RCC 7860 (cell line): ENCODE data around the gene NRG3.

ENCODE experiments used
- DNase-seq: peaks from one replicate; pipeline ENCODE4 v3.0.0-alpha.2; 2015; ENCODE audit warnings: low spot score
- FAIRE-seq: peaks from 2 replicates; lab custom pipeline; 2012; peaks lifted over from hg19 to GRCh38; lab: Jason Lieb, UNC

NRG3 gene

DNA sequence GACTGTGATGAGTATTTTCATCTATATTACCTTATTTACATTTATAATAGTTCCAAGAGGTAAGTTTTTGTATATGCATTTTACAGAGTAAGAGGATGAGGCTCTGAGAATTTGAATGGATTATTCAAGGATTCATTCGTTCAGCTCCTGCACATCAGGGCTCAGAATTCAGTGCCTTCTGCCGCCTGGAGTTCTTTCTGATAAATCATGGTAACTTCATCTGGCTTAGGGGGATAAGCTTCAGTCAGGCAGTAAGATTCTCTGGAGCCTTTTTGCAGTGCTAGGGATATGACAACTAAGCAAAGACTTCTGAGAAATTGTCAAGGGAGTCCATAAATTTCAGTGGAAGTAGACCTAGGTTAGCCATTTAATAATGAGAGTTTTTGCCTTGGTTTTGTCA is 668.6 kb downstream of the NRG3 start:
- FAIRE-seq (no peak), DNase-seq (no peak)

DNA sequence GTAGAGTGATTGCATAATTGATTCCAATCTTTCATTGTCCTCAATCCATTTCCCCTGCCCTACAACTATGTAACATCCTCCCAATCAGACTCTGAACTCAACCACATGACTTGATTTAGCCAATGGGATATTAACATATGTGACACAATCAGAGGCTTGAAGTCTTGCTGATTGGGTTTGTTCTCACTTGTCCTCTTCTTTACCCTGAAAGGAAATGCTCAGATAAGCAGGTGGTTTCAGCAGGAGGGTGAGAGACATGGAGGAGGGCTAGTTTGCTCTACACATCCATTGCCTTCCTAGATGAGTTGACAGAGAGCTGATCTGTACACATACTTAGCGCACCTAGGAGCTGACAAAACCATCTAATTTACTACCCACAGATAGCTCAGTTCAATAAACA is 669.4 kb downstream of the NRG3 start:
- no peak for DNase-seq
- FAIRE-seq = no peak

DNA sequence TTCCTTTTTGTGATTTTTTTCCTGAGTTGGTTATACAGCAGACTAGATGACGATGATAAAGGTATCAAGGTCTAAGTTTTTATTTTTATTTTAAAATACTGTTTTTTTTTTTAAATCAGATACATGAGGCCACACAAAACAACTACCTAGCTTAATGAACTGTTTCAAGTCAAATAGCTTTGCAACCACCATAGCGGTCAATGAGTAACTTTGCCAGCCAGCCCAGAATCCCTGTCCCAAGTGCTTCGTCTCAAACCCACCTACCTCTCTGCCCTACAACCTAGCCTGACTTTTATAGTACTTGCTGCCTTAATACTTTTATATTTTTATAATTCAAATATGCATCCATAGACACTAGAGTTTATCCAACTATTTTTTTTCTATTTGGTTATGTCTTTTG is 676.5 kb downstream of the NRG3 start:
- DNase-seq = no peak
- peak; percentile 76 for FAIRE-seq

DNA sequence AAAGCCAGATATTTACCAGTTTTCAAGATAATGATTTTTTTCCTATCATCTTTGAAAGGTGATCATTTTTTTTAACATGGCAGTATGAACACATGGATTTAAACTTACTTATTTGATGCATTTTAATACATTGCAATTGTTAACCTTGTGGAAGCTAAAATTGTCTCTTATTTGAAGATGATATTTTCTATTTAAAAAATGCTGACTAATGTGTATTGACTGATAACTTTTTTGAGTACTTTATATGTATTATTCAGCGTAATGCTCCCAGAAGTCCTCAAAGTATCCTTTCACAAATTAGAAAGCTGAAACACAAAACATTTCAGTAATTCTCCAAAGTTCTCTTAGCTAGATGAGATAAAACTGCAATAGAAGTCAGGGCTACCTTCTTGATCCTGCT is 677.3 kb downstream of the NRG3 start:
- no peak for FAIRE-seq

DNA sequence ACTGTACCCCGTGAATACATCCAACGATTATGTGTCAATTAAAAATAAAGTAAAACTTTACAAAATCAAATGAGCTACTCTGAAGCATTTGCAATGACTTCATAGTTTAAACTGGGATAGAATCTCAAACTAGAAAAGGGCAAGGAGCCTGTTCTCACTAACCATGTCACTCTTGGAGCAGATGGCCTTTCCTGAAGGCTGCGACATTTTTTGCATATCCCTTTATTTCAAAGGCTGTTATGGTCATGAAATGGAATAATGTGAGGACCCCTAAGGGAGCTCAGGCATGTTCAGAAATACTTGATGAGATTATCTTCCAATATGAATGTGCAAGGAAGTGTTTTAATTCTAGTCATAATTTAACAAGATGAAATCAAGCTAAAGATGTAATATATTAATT is 679.4 kb downstream of the NRG3 start:
- FAIRE-seq (no peak), DNase-seq (no peak)

More for the DNA sequence above, 677.3 kb downstream of the NRG3 start:
- DNase-seq = no peak

DNA sequence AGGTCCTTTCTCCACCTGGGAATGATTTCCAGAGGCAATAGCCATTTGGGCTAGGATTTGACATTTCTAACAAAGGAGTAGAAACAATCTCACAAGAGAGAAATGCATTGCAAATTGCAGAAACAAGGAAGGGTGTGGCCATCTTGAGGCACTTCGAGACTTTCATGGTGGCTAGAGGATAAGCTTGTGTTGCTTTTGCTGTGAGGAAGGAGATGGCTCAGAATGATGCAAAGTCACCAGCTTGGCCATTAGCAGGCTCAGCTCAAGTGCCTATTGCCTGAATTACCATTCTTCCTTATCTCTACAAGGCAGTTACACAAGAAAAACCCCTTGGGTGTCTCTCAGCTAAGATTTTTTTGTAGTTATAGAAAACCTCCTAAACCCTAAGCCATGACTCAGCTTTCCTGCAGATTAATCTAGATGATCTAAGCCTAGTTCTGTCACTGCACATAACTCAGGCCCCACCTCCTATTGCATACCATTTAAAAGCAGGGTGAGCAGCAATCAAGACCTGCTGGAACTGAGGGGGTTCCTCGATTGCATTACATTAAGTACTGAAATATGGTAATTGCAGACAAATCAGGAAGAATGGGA is 683.1 kb downstream of the NRG3 start:
- DNase-seq = peak; percentile 34
- no peak for FAIRE-seq

DNA sequence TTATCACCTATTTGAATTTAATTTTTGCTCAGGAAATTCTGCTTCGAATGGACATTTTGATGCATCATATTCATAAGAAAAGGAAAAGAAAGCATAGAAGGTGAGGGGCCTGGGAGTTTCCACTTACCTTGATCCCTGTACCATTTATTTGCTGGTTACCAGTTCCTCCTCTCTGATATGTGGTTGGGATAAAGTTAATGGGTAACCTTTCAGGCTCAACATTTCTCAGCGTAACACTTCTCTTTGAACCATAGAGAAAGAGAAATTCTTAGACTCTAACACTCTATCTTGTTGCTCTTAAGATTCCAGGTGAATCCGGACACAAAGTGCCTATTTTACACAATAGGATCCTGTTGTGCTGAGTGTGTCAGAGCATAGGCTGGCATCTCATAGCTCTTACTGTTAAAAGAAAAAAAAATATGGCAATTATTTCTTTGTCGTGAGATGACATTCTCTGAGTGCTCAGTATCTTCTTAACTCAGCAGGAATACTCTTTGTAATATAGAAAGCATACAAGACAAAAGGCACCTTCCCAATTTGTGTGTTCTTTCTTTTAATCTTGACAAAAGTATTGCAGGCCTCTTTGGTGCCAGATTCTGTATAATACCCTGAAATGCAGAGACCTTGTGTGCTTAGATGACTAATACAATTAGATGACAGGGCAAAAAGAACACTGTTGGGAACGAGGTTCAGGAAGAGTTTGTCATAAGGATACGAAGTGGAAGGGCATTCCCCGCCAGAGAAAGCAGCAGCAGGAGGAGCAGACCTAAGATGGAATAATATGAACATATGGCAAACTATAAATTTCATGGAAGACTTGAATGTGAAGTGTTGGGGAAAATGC is 689.6 kb downstream of the NRG3 start:
- FAIRE-seq (peak; percentile 90), DNase-seq (peak; percentile 79)

DNA sequence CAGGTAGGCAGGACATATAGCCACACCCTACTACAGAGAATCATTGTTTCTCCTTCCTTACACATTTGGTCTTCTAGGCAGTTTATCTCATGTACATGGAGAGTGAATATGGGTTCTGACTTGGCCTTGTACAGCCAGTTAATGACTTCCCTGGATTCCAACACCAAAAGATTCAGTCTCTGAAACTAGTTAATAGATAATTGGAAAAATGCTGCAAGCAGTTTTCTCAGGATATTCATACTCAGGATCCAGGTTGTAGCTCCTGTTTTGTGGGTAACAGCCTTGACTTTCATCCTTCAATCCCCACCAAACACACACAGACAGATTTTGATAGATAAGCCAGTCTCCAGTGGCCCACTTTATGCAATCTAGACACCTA is 690.2 kb downstream of the NRG3 start:
- FAIRE-seq (no peak), DNase-seq (no peak)

DNA sequence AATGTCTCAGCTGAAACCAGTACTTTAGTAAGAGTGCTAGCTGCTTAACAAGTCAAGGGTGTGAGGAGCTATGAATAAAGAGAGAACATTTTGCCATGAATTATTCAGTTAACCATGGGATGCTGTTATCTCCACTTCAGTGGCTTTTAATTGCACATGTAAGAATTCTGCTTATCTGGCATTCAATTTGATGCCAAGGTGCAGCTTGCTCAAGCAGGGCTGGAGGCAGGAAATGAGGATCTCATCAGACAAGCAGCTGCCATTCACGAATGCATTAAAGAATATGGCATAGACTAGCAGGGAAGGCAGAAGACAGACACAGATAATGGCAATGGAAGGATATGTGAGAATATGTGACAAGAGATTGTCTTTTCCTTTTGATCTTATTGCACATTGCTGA is 697.8 kb downstream of the NRG3 start:
- DNase-seq (no peak), FAIRE-seq (no peak)

DNA sequence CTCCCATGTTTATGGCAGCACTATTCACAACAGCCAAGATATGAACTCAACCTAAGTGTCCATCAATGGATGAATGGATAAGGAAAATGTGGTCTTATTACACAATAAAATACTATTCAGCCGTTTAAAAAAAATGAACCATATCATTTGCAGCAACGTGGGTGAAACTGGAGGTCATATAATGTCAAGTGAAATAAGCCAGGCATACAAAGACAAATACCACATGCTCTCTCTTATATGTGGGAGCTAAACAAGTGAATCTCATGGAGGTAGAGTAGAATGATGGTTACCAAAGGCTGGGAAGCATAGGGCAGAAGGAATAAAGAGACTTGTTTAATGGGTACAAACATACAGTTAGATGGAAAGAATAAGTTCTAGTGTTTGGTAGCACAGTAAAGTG is 699.1 kb downstream of the NRG3 start:
- FAIRE-seq = no peak

DNA sequence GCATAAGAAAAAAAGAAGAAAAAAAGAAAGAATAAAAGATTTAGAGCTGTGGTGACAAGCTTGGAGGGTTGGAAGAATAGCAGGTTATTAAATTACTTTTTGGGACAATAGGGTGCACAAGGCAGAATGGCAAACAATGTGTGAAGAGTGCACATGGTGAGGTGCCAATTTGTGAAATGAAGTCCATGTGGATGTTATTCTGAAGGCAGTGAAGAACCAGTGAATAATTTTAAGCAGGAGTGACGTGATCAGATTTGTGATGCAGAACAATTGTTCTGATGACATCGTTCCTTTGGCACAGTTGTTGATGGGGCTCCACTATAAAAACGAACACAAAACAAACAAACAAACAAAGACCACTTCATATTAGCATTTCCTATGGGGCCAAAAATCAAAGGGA is 700.3 kb downstream of the NRG3 start:
- FAIRE-seq = no peak
- DNase-seq = no peak

More for the DNA sequence above, 699.1 kb downstream of the NRG3 start:
- DNase-seq = no peak

DNA sequence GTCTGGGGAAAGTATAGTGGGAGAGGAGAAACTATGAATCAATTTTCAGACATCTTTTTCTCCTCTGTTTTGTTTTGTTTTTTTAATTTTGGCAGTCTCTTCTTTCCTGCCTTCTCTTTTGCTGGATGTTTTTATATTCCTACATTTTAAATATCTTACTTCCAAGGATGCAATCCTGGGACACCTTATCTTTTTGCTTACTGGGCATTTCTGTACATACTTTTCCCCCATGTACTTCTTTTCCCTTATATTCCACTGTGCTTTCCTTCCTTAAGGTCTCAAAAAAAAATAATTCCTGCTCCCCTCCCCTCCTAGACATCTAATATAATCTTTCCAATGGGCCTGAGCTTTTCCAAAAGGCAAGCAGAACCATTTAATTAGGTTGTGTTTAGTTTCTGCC is 701.1 kb downstream of the NRG3 start:
- no peak for DNase-seq
- no peak for FAIRE-seq

DNA sequence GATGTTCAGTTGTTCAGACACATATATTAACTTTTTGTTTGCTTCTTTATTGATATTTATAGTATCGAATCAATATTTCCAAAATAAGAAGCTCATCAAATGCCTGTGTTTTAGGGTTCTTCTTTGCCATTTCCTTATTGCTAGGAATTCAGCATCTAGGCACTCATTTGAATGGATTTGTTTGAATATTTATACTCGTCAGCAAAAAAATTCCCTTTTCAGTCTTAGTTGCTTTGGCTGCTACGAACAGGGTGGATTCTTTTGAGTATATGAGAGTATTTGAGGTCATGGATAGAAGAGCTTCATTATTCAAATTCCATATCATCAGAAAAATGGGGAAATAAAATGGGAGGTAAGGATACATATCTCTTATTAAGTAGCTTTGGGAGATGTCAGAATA is 706.9 kb downstream of the NRG3 start:
- no peak for DNase-seq

DNA sequence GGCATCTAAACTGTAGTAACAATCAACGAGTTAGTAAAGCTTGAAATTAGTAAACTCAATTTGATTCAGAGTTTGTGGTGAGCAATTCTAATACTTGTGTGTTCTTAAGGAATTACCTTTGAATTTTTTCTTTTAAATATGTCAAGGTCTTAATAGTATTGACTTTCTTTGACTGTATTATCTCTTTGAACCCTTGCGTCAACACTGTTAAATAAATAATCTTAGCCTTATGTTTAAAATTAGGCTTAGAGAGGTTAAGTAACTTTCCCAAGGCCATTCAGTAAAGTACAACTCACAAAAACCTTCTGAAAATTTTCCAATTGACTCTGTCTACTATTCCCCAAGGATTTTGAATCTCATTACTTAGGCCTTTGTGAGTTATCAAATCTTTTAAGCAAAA is 716.4 kb downstream of the NRG3 start:
- DNase-seq = no peak
- FAIRE-seq = no peak

More for the DNA sequence above, 706.9 kb downstream of the NRG3 start:
- FAIRE-seq = no peak

DNA sequence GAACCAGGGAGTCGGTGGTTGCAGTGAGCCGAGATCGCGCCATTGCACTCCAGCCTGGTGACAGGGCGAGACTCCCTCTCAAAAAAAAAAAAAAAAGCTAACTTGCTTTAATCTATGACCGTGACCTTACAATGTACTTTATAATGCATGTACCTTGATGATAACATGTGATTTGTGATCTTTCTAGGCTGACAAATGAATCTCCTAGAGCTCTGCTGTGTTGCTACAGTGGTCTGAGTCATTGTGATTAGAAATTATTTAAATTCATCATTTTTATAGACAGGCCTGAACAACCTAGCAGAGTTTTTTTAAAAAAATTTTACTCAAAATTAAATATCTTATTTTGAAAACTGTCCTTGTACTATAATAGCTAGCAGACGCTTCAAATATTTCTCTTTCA is 722.8 kb downstream of the NRG3 start:
- DNase-seq = no peak
- no peak for FAIRE-seq

DNA sequence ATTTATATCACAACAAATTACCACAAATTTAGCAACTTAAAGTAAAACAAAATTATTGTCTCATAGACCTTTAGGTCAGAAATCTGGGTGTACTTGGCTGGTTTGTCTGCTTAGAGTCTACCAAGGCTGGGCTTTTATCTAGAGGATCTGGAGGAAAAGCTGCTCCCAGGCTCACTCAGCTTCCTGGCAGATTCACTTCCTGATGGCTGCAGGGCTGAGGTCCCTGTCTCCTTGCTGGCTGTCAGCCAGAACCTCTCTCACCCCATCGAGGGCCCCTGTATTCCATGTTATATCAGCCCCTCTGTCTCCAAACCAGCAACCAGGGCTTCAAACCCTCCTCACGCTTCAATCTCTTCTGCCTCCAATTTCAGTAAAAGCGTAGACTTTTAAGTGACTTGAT is 734.9 kb downstream of the NRG3 start:
- DNase-seq (no peak), FAIRE-seq (no peak)

DNA sequence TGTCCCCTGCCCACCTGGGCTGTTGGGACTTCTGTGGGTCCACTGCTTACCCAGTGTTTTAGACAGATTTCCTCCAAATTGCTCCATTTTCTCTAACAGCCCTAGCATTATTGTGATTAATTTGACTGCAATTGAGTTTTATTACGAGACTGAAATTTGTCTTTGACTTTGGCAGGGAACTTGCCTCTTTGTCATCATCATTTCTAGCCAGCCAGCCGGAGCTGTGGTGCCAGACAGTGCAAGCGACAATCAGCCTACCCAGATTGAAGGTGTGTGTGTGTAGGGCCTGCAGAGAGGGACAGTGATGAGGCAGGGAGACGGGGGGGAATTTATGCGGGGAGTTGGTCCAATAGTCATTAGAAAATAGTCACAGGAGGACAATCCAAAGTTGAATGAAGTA is 743.0 kb downstream of the NRG3 start:
- FAIRE-seq (no peak), DNase-seq (no peak)

DNA sequence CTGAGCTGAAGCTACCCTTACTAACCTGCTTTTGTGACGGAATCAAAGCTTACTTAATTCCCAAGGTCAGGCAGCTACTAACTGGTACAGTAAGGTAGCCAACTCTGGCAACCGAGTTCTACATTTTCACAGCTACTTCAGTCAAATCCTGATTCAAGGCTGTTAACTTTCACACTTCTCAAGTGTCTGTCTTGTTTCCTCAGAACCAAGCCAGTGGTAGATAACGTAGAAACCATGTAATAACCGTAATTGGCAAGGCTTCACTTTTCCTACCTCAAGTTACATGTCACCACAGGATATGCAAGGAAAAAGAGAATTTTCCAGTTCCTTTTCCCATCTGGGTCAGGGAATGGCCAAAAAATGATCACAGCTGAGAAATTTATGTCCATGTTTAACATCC is 746.7 kb downstream of the NRG3 start:
- DNase-seq (no peak), FAIRE-seq (no peak)

DNA sequence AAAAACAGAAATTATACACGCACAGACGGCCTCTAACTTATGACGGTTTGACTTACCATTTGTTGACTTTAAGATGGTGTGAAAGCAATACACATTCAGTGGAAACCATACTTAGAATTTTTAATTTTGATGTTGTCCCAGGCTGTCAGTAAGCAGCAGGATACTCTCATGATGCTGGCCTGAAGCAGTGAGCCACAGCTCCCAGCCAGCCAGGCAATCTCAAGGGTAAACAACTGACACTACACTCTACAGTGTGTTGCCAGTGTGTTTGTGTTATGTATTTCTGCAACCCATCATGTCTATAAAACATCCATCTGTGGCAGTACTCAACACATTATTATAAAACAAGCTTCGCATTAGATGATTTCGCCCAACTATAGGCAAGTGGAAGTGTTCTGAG is 747.5 kb downstream of the NRG3 start:
- no peak for FAIRE-seq
- DNase-seq = no peak

DNA sequence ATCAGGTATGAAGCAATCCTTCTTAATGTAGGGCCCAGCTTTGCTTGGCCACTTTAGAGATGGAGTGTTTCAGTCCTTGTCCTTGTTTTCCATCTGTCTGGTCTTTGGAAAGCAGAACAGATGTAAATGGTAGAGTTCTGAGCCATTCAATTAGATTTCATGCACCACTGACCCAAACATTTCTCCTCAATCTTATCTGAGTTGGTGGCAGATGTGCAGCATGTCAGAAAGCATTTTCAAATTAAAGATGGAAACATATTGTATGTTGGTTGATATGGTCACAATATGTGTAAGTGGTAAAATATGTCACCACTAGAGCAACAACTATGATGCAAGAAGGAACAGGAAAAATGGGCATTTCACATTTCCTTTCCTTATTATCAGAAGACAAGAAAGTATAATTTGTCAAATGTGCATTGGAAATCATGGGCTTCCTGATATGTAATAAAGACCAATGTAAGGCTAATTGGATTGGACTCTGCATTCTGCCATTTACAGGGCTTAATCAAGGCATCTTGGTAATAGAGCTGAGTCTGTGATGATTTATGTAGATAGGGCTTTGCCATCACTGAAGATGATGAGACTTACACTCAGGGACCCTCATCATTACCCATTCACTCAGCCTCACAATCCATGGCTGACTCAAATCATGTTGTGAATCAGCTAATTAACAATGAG is 750.7 kb downstream of the NRG3 start:
- FAIRE-seq = no peak

DNA sequence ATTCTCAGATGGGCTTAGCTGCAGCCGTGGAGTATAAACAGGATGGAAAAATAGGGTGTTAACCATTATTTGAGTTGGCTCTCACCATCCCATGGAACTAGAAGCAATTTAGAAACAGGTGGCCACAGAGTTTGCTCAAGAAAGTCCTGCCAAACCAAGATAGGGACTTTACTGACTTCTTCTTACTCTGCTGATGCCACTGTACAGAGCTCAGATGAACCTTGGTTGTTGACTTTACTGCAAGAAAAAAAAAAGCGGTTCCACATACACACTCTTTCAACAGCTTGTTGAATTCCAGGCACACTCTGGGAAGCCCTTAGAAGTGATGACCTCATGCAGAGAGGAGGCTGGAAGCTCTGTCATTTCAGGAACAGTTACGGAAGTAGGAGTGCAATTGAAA is 753.4 kb downstream of the NRG3 start:
- DNase-seq (no peak), FAIRE-seq (no peak)

More for the DNA sequence above, 750.7 kb downstream of the NRG3 start:
- no peak for DNase-seq

DNA sequence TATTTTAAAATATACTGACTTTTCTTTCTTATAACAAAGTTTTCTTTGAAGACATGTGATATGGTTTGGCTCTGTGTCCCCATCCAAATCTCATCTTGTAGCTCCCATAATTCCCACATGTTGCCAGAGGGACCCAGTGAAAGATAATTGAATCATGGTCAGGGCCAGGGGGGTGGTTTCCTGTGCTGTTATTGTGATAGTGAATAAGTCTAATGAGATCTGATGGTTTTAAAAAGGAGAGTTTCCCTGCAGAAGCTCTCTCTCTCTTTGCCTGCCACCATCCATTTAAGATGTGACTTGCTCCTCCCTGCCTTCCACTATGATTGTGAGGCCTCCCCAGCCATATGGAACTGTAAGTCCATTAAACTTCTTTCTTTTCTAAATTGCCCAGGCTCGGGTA is 768.1 kb downstream of the NRG3 start:
- no peak for DNase-seq
- no peak for FAIRE-seq
